ENCODE results near the gene KIFC3.

- TF ChIP-seq CTCF (tag by site-specific recombination; IDR thresholded peaks at IDR 0.05) (no peak), SP2 (tag by site-specific recombination; IDR thresholded peaks at IDR 0.05) (no peak), ZNF664 (tag by site-specific recombination; IDR thresholded peaks at IDR 0.05) (no peak), PBX3 (CRISPR knock-in tag; IDR thresholded peaks at IDR 0.05) (no peak)
These were observed 69.6 kb downstream of the KIFC3 start for GRCh38 chr16:57732714-57733113.
